Measurements from ENCODE around the gene SMAD6.

Gene SMAD6

DNA sequence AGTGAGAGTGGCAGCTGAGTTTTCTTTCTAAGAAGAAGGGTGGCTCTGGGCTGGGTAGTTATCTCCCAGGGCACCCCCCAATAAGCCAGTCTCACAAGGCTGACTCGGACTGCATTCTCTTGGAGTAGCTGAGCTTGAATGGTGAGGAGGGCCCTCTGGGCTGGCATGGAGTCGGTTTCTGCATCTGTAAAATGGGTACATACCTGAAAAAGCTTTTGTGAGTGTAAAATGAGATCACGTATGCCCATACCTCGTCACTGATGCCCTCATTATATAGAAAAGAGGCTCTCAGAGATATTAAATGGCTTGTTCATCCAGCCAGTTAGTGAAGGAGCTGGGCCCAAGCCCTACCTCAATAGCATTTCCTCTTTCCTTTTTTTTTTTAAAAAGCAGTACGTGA lies 41.2 kb downstream of the SMAD6 start:
- H3K4me1 ChIP-seq (ENCODE audit: control insufficient read depth, insufficient read depth, low read length) = peaks cover 42% of the 10 kb centered on the region
- H3K9me3 ChIP-seq (ENCODE audit: control insufficient read depth, insufficient read depth, low read depth, low read length) = no peaks in the 10 kb centered on the region
- H3K4me3 ChIP-seq (ENCODE audit: low read depth, low read length) = no peak overlapping the region
- H3K9ac ChIP-seq (ENCODE audit: low read length) = no peak overlapping the region
- no peaks in the 10 kb centered on the region for H3K27me3 ChIP-seq (ENCODE audit: control insufficient read depth, insufficient read depth, low read length)
- no peak overlapping the region for H3K27ac ChIP-seq (ENCODE audit: low read depth, low read length)
- H3K36me3 ChIP-seq (ENCODE audit: control insufficient read depth, insufficient read depth, low read length) = no peaks in the 10 kb centered on the region; the same call in 1 of the 2 replicates

DNA sequence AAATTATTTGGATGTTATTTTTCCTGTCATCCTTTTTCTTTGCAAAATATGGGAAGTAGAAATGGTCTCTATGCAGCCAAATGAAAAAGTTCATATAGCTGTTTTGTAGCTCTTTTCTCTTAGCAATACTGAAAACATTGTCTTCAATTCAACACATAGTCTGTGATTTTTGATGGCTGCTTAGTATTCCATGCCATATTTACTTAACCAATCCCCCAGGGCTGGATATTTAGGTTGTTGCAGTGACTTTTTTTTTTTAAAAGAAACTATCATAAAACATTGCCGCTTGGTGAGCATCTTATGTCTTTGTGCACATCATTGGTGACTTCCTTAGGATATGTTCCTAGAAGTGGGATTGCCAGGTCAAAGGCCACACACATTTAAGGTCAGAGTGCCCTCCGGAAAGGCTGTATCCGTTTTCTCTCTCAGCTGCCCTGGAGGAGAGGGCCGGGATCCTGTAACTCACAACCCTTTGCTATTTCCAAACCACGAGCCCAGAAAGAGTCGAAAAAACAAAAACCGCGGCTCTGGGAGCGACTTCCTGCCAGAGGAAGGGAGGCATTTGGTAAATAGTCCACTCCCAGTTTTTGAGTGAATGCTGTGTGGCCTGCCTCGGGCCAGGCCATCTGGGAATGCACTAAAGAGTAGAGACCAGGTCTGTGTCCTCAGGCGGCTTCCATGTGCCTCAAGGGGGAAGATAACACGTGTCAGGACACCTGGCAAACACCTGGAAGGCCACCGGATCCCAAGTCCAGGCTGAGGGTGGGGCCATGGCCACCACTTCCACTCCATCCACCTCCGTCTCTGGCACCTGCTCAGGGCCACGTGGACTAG lies 41.9 kb downstream of the SMAD6 start:
- Histone ChIP-seq H3K4me1 (ENCODE audit: control insufficient read depth, insufficient read depth, low read length) (peaks cover 49% of the 10 kb centered on the region), H3K27ac (ENCODE audit: low read depth, low read length) (0 out of 2 replicates have a peak overlapping the region, but pooled peaks have one; percentile 2)

DNA sequence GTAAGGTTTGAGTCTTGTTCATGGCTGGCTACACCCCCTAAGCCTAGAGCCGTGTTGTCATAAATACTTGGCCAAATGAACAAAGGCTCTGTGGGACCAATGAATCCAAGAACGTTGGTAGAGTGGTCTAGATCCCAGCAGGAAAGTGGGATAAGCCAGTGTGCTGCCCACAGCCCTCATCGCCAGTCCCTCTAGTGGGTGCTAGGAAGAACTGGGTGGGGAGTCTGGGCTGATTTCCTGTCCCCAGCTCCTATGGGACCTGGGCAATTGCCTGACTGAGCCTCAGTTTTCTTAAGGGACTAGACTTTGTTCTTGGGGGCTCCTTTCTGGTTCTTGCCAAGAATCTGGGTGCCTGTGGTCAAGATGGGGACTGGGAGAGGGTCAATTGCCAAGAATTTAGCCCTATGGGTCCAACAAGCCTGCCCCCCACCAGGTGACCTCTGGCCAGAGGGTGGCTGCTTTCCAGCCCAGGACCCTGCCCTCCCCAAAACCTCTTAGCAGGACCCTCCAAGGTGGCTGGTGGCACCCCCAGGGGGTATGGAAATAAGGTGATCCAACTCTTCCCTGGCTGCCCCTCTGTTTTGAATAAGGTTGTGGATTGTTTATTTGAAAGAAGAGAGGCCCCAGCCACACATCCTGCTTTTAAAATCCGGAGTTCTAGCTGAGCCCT lies 42.7 kb downstream of the SMAD6 start:
- Histone ChIP-seq H3K36me3 (ENCODE audit: control insufficient read depth, insufficient read depth, low read length) (no peaks in the 10 kb centered on the region; the same call in 1 of the 2 replicates), H3K4me3 (ENCODE audit: low read depth, low read length) (no peak overlapping the region), H3K9ac (ENCODE audit: low read length) (no peak overlapping the region), H3K27ac (ENCODE audit: low read depth, low read length) (0 out of 2 replicates have a peak overlapping the region, but pooled peaks have one; percentile 2), H3K27me3 (ENCODE audit: control insufficient read depth, insufficient read depth, low read length) (no peaks in the 10 kb centered on the region), H3K4me1 (ENCODE audit: control insufficient read depth, insufficient read depth, low read length) (peaks cover 56% of the 10 kb centered on the region), H3K9me3 (ENCODE audit: control insufficient read depth, insufficient read depth, low read depth, low read length) (no peaks in the 10 kb centered on the region)

More for the DNA sequence above, 41.9 kb downstream of the SMAD6 start:
- Histone ChIP-seq H3K36me3 (ENCODE audit: control insufficient read depth, insufficient read depth, low read length) (no peaks in the 10 kb centered on the region; the same call in 1 of the 2 replicates), H3K9ac (ENCODE audit: low read length) (no peak overlapping the region), H3K4me3 (ENCODE audit: low read depth, low read length) (no peak overlapping the region), H3K9me3 (ENCODE audit: control insufficient read depth, insufficient read depth, low read depth, low read length) (no peaks in the 10 kb centered on the region), H3K27me3 (ENCODE audit: control insufficient read depth, insufficient read depth, low read length) (no peaks in the 10 kb centered on the region)

DNA sequence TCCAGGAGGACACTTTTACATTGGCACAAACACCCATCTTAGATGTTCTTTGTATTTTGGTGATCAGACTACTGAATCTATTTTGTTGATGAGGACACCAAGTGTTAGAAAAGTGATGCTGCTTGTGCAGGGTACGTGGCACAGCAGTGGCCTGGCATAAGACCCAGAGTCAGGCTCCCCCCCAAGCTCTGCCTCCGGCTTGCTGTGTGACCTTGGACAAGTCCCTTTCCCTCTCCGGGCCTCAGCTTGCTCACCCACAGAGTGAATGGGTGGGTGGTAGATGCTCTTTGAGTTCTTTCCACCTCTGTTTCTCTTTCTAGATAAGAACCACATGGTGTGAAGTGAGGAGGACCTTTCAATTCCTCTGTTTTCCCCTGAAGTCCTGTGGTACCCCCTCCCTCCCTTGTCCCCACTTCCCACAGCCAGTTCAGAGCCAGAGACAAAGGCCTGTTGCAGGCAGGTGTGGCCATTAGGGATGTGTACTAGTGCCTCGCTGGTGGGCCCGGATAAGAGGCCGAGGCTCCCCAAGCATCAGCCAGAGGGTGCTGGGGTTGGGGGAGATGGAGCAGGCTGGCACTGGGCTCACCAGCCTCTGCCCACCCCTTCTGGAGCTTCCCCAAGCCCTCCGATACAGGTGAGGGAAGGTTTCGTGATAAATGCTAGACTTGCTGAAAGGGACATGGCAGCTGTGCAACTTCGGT lies 43.6 kb downstream of the SMAD6 start:
- peaks cover 65% of the 10 kb centered on the region for H3K4me1 ChIP-seq (ENCODE audit: control insufficient read depth, insufficient read depth, low read length)

DNA sequence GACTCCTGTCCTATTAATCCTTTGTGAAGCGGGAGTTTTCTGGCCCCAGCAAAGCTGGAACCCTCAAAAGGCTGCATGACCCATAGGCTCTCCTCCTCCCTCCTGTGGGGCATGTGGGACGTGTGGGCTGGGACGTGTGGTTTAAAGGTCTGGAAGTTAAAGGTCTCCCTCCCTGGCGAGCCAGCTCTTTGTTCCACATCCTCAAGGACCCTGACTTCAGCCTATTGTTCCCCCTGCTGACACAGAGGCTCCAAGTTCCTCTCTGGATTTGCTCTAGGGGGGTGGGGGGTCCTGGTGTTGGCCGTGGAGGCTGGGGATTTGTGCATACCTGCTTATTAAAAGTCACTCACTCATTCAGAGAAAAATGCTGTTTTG lies 44.2 kb downstream of the SMAD6 start:
- no peak overlapping the region for H3K9ac ChIP-seq (ENCODE audit: low read length)
- H3K36me3 ChIP-seq (ENCODE audit: control insufficient read depth, insufficient read depth, low read length) = no peaks in the 10 kb centered on the region; the same call in 1 of the 2 replicates
- H3K27ac ChIP-seq (ENCODE audit: low read depth, low read length) = no peak overlapping the region
- no peaks in the 10 kb centered on the region for H3K9me3 ChIP-seq (ENCODE audit: control insufficient read depth, insufficient read depth, low read depth, low read length)
- no peaks in the 10 kb centered on the region for H3K27me3 ChIP-seq (ENCODE audit: control insufficient read depth, insufficient read depth, low read length)
- H3K4me1 ChIP-seq (ENCODE audit: control insufficient read depth, insufficient read depth, low read length) = peaks cover 70% of the 10 kb centered on the region
- no peak overlapping the region for H3K4me3 ChIP-seq (ENCODE audit: low read depth, low read length)

More for the DNA sequence above, 43.6 kb downstream of the SMAD6 start:
- Histone ChIP-seq H3K27me3 (ENCODE audit: control insufficient read depth, insufficient read depth, low read length) (no peaks in the 10 kb centered on the region), H3K4me3 (ENCODE audit: low read depth, low read length) (no peak overlapping the region), H3K9ac (ENCODE audit: low read length) (no peak overlapping the region), H3K36me3 (ENCODE audit: control insufficient read depth, insufficient read depth, low read length) (no peaks in the 10 kb centered on the region; the same call in 1 of the 2 replicates), H3K9me3 (ENCODE audit: control insufficient read depth, insufficient read depth, low read depth, low read length) (no peaks in the 10 kb centered on the region), H3K27ac (ENCODE audit: low read depth, low read length) (0 out of 2 replicates have a peak overlapping the region, but pooled peaks have one; percentile 2)

DNA sequence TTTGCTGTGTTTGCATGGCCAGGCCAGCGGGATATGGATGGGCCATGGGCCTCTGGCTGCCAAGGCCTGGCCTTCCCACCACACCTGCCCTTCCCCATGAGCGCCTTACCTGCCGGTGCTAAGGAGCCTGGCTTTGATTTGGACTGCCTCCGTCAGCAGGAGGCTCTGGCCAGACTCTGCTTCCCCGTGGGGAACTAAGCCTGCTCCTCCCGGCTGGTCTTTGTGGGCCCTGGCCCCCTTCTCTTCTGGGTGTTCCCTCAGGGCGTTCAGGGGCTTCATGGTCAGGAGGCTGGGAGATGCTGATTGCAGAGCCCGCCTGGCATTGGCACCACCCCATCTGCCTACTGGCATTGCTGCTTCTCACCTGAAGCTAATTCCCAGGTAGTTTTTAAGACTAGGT lies 45.2 kb downstream of the SMAD6 start:
- no peaks in the 10 kb centered on the region for H3K9me3 ChIP-seq (ENCODE audit: control insufficient read depth, insufficient read depth, low read depth, low read length)
- peaks cover 76% of the 10 kb centered on the region for H3K4me1 ChIP-seq (ENCODE audit: control insufficient read depth, insufficient read depth, low read length)
- no peak overlapping the region for H3K4me3 ChIP-seq (ENCODE audit: low read depth, low read length)
- no peaks in the 10 kb centered on the region for H3K27me3 ChIP-seq (ENCODE audit: control insufficient read depth, insufficient read depth, low read length)
- no peak overlapping the region for H3K9ac ChIP-seq (ENCODE audit: low read length)
- no peak overlapping the region for H3K27ac ChIP-seq (ENCODE audit: low read depth, low read length)
- H3K36me3 ChIP-seq (ENCODE audit: control insufficient read depth, insufficient read depth, low read length) = no peaks in the 10 kb centered on the region; the same call in 1 of the 2 replicates

DNA sequence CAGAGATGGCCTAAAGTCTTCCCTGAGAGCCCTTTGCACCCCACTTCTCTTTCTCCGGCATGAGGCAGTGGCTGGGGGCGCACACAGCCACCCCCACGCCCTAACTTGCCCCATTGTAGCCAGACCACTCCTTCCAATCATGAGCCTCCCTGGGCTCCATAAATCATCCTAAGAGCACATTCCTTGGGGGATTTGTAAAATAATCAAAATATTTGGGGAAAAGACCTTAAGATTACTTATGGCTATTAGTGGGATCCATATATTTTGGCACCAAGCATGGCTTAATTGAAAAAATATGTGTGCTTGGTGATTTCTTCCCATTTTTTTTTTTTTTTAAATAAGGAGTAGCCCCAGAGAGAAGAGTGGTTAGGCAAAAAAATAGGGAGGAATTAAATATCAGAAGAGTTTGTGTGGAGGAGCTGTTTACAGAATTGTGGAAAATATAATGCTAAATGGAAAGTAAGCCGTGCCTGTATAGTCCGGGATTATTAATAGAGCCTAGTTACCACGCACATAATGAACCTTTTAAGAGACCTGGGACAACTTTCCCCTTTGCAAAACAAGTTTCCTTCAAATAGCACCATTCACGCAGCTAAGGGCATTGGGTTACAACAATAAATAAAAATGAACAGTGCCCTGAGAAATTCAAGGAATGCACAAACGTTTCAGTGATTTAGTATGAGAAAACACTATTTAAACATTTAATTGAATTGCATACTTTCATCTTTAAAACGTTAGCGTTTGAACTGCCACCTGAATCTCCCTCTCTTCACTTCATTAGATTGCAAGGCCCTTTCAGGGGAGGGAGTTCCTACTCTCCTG lies 46.1 kb downstream of the SMAD6 start:
- Histone ChIP-seq H3K27me3 (ENCODE audit: control insufficient read depth, insufficient read depth, low read length) (no peaks in the 10 kb centered on the region), H3K4me3 (ENCODE audit: low read depth, low read length) (no peak overlapping the region), H3K27ac (ENCODE audit: low read depth, low read length) (no peak overlapping the region; the same call in 1 of the 2 replicates), H3K9me3 (ENCODE audit: control insufficient read depth, insufficient read depth, low read depth, low read length) (no peaks in the 10 kb centered on the region), H3K9ac (ENCODE audit: low read length) (no peak overlapping the region), H3K36me3 (ENCODE audit: control insufficient read depth, insufficient read depth, low read length) (peaks cover 3% of the 10 kb centered on the region; the same call in 1 of the 2 replicates), H3K4me1 (ENCODE audit: control insufficient read depth, insufficient read depth, low read length) (peaks cover 76% of the 10 kb centered on the region)

DNA sequence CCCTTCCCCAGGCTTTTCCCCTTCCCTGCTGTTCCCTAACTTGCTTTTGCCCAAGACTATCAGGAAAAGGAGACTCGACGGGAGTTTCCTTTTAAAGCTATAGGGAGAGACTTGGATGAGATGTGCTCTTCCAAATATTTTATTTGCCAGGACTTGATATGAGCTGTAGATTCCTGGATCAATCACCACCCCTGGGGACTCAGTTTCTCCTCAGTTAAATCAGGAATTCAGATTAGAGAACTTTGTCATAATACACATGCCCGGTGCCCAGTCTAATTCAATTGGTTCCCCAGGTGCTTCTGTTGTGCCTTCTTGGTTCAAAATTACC lies 46.6 kb downstream of the SMAD6 start:
- no peak overlapping the region for H3K27ac ChIP-seq (ENCODE audit: low read depth, low read length)
- no peak overlapping the region for H3K4me3 ChIP-seq (ENCODE audit: low read depth, low read length)
- H3K9me3 ChIP-seq (ENCODE audit: control insufficient read depth, insufficient read depth, low read depth, low read length) = no peaks in the 10 kb centered on the region
- H3K27me3 ChIP-seq (ENCODE audit: control insufficient read depth, insufficient read depth, low read length) = no peaks in the 10 kb centered on the region
- H3K36me3 ChIP-seq (ENCODE audit: control insufficient read depth, insufficient read depth, low read length) = peaks cover 9% of the 10 kb centered on the region; the same call in 1 of the 2 replicates
- H3K9ac ChIP-seq (ENCODE audit: low read length) = no peak overlapping the region
- H3K4me1 ChIP-seq (ENCODE audit: control insufficient read depth, insufficient read depth, low read length) = peaks cover 76% of the 10 kb centered on the region

DNA sequence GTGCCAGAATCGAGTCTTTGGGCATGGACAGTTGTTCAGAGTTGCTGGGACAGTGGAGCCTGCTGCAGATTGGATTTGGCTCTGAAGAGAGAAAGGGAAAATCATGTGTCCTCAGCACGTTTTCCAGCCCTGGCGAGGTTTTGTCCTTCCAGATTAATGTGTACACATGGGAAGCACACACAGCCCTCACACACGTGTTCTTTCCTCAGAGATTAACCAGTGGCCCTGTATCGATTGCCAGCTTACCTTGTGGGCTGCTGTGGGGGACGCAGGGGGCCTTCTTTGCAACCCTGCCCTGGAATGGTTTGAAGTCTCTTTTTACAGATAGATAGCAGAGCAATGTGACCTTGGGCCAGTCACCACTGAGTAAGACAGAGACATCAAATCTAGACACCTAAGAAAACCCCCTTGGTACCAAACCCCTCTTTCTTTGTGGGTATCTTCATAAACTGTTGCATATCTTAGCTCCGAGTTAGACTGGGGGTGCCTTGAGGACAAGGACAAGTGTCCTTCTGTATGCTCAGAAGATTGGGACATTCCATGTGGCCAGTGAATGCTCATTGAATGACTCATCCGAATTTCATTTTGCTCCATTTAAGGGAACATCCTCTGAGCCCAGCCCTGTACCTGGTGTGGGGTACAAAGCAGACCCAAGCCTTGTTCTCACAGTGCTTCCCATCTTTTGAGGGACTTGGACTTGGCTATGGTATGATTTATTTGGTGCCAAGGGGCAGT lies 48.0 kb downstream of the SMAD6 start:
- Histone ChIP-seq H3K4me3 (ENCODE audit: low read depth, low read length) (no peak overlapping the region), H3K27me3 (ENCODE audit: control insufficient read depth, insufficient read depth, low read length) (no peaks in the 10 kb centered on the region), H3K9me3 (ENCODE audit: control insufficient read depth, insufficient read depth, low read depth, low read length) (peaks cover 9% of the 10 kb centered on the region), H3K4me1 (ENCODE audit: control insufficient read depth, insufficient read depth, low read length) (peaks cover 67% of the 10 kb centered on the region), H3K36me3 (ENCODE audit: control insufficient read depth, insufficient read depth, low read length) (peaks cover 22% of the 10 kb centered on the region; the same call in 1 of the 2 replicates), H3K27ac (ENCODE audit: low read depth, low read length) (no peak overlapping the region; the same call in 1 of the 2 replicates), H3K9ac (ENCODE audit: low read length) (no peak overlapping the region)

DNA sequence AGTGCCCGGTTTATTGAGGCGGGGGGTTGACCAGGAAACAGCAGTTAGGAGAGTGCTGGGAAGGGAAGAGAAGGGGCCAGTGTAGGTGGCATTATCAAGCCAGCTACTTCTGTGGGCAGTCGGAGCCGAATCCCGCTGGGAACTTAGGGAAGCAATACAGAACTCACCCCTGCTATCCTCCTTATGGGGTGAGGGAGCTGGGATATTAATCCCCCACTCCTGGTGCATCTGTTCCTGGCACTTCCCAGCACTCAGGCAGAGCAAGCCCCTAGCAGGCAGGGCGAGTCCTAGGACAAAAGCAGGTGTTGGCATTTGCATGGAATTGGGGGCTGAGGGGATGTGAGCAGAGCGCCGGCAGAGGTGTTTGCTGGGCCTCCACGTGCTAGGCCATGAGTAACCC lies 48.6 kb downstream of the SMAD6 start:
- Histone ChIP-seq H3K27me3 (ENCODE audit: control insufficient read depth, insufficient read depth, low read length) (no peaks in the 10 kb centered on the region), H3K4me1 (ENCODE audit: control insufficient read depth, insufficient read depth, low read length) (peaks cover 61% of the 10 kb centered on the region), H3K9me3 (ENCODE audit: control insufficient read depth, insufficient read depth, low read depth, low read length) (peaks cover 15% of the 10 kb centered on the region), H3K36me3 (ENCODE audit: control insufficient read depth, insufficient read depth, low read length) (peaks cover 28% of the 10 kb centered on the region; the same call in 1 of the 2 replicates), H3K4me3 (ENCODE audit: low read depth, low read length) (no peak overlapping the region), H3K9ac (ENCODE audit: low read length) (peak overlapping the region; percentile 23), H3K27ac (ENCODE audit: low read depth, low read length) (no peak overlapping the region)

Data from HUES6 (cell line).